SK-N-SH treated with all-trans-retinoic acid at 6 μM for 48 hours (cell line): ENCODE measurements around the gene HTT.

Experiments used
- ARNTL ChIP-seq: fragments of 450-650 bp; formaldehyde crosslinking; IDR thresholded peaks from 2 replicates; pipeline ENCODE4 v1.5.0; 2020; ENCODE audit warnings: low read depth, mild to moderate bottlenecking, moderate library complexity, borderline replicate concordance
- ESRRG ChIP-seq: fragments of 250-450 bp; sonication (Bioruptor Pico); IDR thresholded peaks from 2 replicates; pipeline ENCODE4 v1.6.1; 2021; ENCODE audit warnings: mild to moderate bottlenecking
- RARB ChIP-seq: fragments of 250-450 bp; sonication (Bioruptor Pico); IDR thresholded peaks from 2 replicates; pipeline ENCODE4 v1.8.0; 2021; ENCODE audit warnings: mild to moderate bottlenecking, moderate library complexity
- TCF4 ChIP-seq: fragments of 250-450 bp; sonication (Bioruptor Pico); IDR thresholded peaks from 2 replicates; pipeline ENCODE4 v1.8.0; 2021; ENCODE audit warnings: mild to moderate bottlenecking, moderate library complexity, borderline replicate concordance
- TF ChIP-seq, protein P1 (sequence below): fragments of 250-450 bp; sonication (Bioruptor Pico); IDR thresholded peaks from 2 replicates; pipeline ENCODE4 v1.5.1; 2020; ENCODE audit warnings: low read depth, mild to moderate bottlenecking, moderate library complexity
- TF ChIP-seq, protein P2 (sequence below): fragments of 250-450 bp; sonication (Bioruptor Pico); IDR thresholded peaks from 2 replicates; pipeline ENCODE4 v1.8.0; 2020; ENCODE audit warnings: mild to moderate bottlenecking, moderate library complexity, borderline replicate concordance

DNA sequence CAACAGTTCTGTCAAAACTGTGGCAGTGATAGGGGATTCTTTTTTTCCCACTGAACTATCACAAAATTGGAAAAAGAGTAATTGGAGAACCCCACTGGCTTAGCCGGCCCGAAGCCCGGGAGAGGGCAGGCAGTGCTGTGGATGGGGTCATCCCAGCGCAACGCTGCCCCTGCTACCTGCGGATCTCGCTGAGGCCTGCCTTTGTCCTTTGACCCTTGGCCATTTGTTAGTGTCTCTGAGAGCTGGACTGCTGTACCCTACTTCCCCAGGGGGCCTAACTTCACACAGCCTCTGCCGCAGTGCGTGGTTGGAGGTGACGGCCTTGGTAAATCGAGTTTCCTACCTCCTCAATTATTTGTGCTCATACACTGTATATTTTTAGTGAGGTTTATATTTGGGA is 131.5 kb downstream of the HTT start:
- no peak for TF ChIP-seq ARNTL (CRISPR knock-in tag)
- no peak for TF ChIP-seq TCF4 (CRISPR knock-in tag)
- no peak for TF ChIP-seq ESRRG
- TF ChIP-seq, protein P1, sequence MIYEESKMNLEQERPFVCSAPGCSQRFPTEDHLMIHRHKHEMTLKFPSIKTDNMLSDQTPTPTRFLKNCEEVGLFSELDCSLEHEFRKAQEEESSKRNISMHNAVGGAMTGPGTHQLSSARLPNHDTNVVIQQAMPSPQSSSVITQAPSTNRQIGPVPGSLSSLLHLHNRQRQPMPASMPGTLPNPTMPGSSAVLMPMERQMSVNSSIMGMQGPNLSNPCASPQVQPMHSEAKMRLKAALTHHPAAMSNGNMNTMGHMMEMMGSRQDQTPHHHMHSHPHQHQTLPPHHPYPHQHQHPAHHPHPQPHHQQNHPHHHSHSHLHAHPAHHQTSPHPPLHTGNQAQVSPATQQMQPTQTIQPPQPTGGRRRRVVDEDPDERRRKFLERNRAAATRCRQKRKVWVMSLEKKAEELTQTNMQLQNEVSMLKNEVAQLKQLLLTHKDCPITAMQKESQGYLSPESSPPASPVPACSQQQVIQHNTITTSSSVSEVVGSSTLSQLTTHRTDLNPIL, result no peak
- TF ChIP-seq, protein P2, sequence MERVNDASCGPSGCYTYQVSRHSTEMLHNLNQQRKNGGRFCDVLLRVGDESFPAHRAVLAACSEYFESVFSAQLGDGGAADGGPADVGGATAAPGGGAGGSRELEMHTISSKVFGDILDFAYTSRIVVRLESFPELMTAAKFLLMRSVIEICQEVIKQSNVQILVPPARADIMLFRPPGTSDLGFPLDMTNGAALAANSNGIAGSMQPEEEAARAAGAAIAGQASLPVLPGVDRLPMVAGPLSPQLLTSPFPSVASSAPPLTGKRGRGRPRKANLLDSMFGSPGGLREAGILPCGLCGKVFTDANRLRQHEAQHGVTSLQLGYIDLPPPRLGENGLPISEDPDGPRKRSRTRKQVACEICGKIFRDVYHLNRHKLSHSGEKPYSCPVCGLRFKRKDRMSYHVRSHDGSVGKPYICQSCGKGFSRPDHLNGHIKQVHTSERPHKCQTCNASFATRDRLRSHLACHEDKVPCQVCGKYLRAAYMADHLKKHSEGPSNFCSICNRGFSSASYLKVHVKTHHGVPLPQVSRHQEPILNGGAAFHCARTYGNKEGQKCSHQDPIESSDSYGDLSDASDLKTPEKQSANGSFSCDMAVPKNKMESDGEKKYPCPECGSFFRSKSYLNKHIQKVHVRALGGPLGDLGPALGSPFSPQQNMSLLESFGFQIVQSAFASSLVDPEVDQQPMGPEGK (CRISPR knock-in tag), result no peak
- no peak for TF ChIP-seq RARB (CRISPR knock-in tag)
